Effector memory CD4-positive, alpha-beta T cell (primary cell): Measurements from ENCODE around the gene SPACA5.

ENCODE experiments used
- DNase-seq, 3 donors: peaks; one replicate each; pipeline ENCODE4 v3.0.0-alpha.2; 2020
- H3K27ac ChIP-seq: 2 replicates; pipeline ENCODE4 v1.7.0; 2013; ENCODE audit warnings: mild to moderate bottlenecking, low read length, moderate library complexity; ENCODE audit not compliant: insufficient read depth, poor library complexity, severe bottlenecking
- H3K27me3 ChIP-seq: replicated peaks from 2 replicates; pipeline ENCODE4 v1.7.0; 2013; ENCODE audit warnings: mild to moderate bottlenecking, low read length; ENCODE audit not compliant: insufficient read depth, control insufficient read depth, poor library complexity, severe bottlenecking
- H3K36me3 ChIP-seq: 2 replicates; pipeline ENCODE4 v1.7.0; 2013; ENCODE audit warnings: mild to moderate bottlenecking, low read length, moderate library complexity; ENCODE audit not compliant: control insufficient read depth, insufficient read depth
- H3K4me1 ChIP-seq: 2 replicates; pipeline ENCODE4 v1.7.0; 2013; ENCODE audit warnings: low read length, mild to moderate bottlenecking; ENCODE audit not compliant: control insufficient read depth, insufficient read depth, poor library complexity, severe bottlenecking
- H3K4me3 ChIP-seq: 2 replicates; pipeline ENCODE4 v1.7.0; 2013; ENCODE audit warnings: low read length, low read depth, mild to moderate bottlenecking; ENCODE audit not compliant: insufficient read depth, poor library complexity, severe bottlenecking
- H3K9me3 ChIP-seq: 2 replicates; pipeline ENCODE4 v1.7.0; 2013; ENCODE audit warnings: mild to moderate bottlenecking, low read length, moderate library complexity; ENCODE audit not compliant: control insufficient read depth

Gene SPACA5

DNA sequence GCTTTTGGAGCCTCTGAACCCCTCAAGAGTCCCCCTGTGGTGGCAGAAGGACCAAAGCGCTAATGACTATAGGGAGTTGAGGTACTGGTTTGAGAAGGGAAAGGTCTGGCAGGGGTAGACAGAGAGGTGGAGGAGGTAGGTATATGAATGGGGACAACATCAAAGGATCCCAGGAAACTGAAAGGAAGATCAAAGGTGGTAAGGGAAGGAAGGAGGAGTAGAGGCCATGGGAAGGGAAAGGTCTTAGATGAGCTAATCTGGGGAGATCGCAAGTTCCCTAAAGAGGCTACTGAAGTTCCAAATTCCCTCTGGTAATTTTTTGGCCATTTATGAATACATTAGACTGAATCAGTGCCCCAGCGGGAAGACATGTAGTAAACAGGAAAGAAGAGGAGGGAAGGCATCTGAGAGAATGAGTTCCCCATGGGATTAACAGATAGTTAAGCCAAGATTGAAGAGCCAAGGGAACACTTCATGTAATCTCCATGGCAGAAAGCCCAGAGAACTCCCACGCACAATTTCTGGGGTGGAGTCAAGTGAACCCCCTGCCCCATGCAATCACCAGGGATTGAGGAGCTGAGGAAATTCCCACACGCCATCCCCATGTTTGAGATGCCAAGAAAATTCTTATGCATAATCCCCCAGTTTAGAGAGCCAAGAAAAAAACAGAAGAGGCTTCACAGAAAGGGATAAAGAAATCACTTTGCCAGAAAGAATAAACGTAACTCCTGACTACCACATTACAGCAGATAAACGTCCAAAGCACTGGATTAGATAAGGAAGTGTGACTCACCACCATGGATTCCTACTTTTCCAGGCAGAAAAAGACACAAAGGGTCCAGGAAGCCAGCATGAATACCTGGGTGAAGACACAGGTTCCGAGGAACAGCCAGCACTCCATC is 38.9 kb downstream of the SPACA5 start:
- no peak overlapping the region for H3K4me3 ChIP-seq
- no peaks in the 10 kb centered on the region for H3K27me3 ChIP-seq
- DNase-seq, result no peak
- no peak overlapping the region for H3K27ac ChIP-seq
- no peaks in the 10 kb centered on the region for H3K36me3 ChIP-seq
- H3K4me1 ChIP-seq, result no peaks in the 10 kb centered on the region
- H3K9me3 ChIP-seq, result no peaks in the 10 kb centered on the region

DNA sequence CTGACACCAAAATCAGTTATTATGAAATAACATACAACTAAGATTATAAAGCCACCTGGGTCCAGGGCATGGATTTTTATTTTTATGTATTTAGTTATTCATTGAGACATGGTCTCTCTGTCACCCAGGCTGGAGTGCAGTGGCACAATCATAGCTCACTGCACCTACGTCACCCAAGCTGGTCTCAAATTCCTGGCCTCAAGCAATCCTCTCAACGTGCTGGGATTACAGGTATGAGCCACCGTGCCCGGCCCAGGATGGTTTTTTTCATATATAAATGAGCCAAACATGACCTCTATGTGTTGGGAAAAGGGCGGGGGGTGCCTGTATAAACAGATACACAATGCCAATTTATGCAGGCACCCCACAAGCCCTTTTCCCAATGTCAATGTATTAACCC is 40.1 kb downstream of the SPACA5 start:
- DNase-seq, result no peak

DNA sequence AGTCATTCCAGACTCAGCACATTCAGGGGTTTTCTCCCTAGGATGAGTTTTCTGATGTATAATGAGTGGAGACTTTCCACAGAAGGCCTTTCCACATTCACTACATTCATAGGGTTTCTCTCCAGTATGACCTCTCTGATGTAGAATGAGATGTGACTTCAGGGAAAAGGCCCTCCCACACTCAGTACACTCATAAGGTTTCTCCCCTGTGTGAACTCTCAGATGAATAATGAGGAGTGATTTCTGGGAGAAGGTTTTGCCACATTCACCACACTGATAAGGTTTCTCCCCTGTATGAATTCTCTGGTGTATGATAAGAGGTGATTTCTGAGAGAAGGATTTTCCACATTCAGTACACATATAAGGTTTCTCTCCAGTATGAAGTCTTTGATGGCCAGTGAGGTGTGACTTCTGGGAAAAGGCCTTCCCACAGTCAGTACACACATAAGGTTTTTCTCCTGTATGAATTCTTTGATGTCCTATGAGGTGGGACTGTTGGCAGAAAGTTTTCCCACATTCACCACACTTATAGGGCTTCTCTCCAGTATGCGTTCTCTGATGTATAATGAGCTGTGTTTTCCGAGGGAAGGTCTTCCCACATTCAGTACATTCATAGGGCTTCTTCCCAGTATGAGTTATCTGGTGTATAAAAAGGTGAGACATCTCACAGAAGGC is 52.0 kb downstream of the SPACA5 start:
- Histone ChIP-seq H3K4me3 (no peak overlapping the region), H3K4me1 (no peaks in the 10 kb centered on the region), H3K36me3 (peaks cover 13% of the 10 kb centered on the region), H3K9me3 (no peaks in the 10 kb centered on the region), H3K27me3 (no peaks in the 10 kb centered on the region), H3K27ac (no peak overlapping the region)
- DNase-seq, result no peak

More for the DNA sequence above, 40.1 kb downstream of the SPACA5 start:
- Histone ChIP-seq H3K4me1 (no peaks in the 10 kb centered on the region), H3K36me3 (no peaks in the 10 kb centered on the region), H3K27me3 (no peaks in the 10 kb centered on the region), H3K9me3 (no peaks in the 10 kb centered on the region), H3K4me3 (no peak overlapping the region), H3K27ac (no peak overlapping the region)

DNA sequence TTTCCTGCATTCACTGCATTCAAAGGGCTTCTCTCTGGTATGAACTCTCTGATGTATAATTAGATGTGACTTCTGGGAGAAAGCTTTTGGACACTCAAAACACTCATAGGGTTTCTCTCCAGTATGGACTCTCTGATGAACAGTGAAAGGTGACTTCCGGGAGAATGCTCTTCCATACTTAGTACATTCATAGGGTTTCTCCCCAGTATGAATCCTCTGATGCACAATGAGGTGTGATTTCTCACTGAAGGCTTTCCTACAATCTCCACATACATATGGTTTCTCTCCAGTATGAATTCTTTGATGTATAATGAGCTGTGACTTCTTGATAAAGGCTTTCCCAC is 52.5 kb downstream of the SPACA5 start:
- Histone ChIP-seq H3K4me1 (no peaks in the 10 kb centered on the region), H3K4me3 (no peak overlapping the region), H3K9me3 (no peaks in the 10 kb centered on the region), H3K27ac (no peak overlapping the region), H3K27me3 (no peaks in the 10 kb centered on the region), H3K36me3 (peaks cover 13% of the 10 kb centered on the region)
- no peak for DNase-seq
